ENCODE data around the gene FTH1.
"Not testable (repeated sequence)": the region's sequence is repeated elsewhere in the genome, so short reads cannot be mapped to it uniquely, and the experiment has no call there.

The FTH1 gene

GRCh38 chr11:61964058-61964665 is 3.3 kb downstream of the FTH1 start:
- no peak for DNase-seq (ENCODE audit: low read depth in 1 of 2, low spot score in 1 of 2)

GRCh38 chr11:61963282-61964057 is 4.0 kb downstream of the FTH1 start:
- no peak for DNase-seq (ENCODE audit: low read depth in 1 of 2, low spot score in 1 of 2)

GRCh38 chr11:61963016-61963281 is 4.5 kb downstream of the FTH1 start:
- DNase-seq (ENCODE audit: low read depth in 1 of 2, low spot score in 1 of 2), result no peak

- no peak for DNase-seq (ENCODE audit: low read depth in 1 of 2, low spot score in 1 of 2)
Observed at GRCh38 chr11:61962213-61963015, 5.0 kb downstream of the FTH1 start.

GRCh38 chr11:61961570-61962212 is 5.7 kb downstream of the FTH1 start:
- DNase-seq (ENCODE audit: low read depth in 1 of 2, low spot score in 1 of 2), result no peak

- DNase-seq (ENCODE audit: low read depth in 1 of 2, low spot score in 1 of 2), result no peak
Observed at GRCh38 chr11:61960532-61960931, 6.9 kb downstream of the FTH1 start.

GRCh38 chr11:61959678-61960077 is 7.8 kb downstream of the FTH1 start:
- DNase-seq (ENCODE audit: low read depth in 1 of 2, low spot score in 1 of 2), result no peak

- no peak for DNase-seq (ENCODE audit: low read depth in 1 of 2, low spot score in 1 of 2)
Observed at GRCh38 chr11:61959114-61959513, 8.3 kb downstream of the FTH1 start.

- no peak for DNase-seq (ENCODE audit: low read depth in 1 of 2, low spot score in 1 of 2)
Observed at GRCh38 chr11:61958590-61958989, 8.8 kb downstream of the FTH1 start.

- no peak for DNase-seq (ENCODE audit: low read depth in 1 of 2, low spot score in 1 of 2)
Observed at GRCh38 chr11:61957021-61957770, 10.2 kb downstream of the FTH1 start.

- no peak for DNase-seq (ENCODE audit: low read depth in 1 of 2, low spot score in 1 of 2)
Observed at GRCh38 chr11:61956191-61957020, 11.0 kb downstream of the FTH1 start.

- DNase-seq (ENCODE audit: low read depth in 1 of 2, low spot score in 1 of 2), result no peak
Observed at GRCh38 chr11:61955422-61956135, 11.9 kb downstream of the FTH1 start.

GRCh38 chr11:61954851-61955421 is 12.5 kb downstream of the FTH1 start:
- no peak for DNase-seq (ENCODE audit: low read depth in 1 of 2, low spot score in 1 of 2)

GRCh38 chr11:61954106-61954850 is 13.2 kb downstream of the FTH1 start:
- DNase-seq (ENCODE audit: low read depth in 1 of 2, low spot score in 1 of 2), result no peak

- DNase-seq (ENCODE audit: low read depth in 1 of 2, low spot score in 1 of 2), result not testable (repeated sequence)
Observed at GRCh38 chr11:61953632-61954031, 13.8 kb downstream of the FTH1 start.

GRCh38 chr11:61952882-61953281 is 14.6 kb downstream of the FTH1 start:
- DNase-seq (ENCODE audit: low read depth in 1 of 2, low spot score in 1 of 2), result no peak

GRCh38 chr11:61951484-61952135 is 15.8 kb downstream of the FTH1 start:
- DNase-seq (ENCODE audit: low read depth in 1 of 2, low spot score in 1 of 2), result no peak

GRCh38 chr11:61950035-61950547 is 17.3 kb downstream of the FTH1 start, which contains the start of gene BEST1:
Gene BEST1, plus strand, starts transcription at chr11:61950351. Its CDS starts 1,456 bp downstream, at chr11:61951807.
- no peak for DNase-seq (ENCODE audit: low read depth in 1 of 2, low spot score in 1 of 2)
